ENCODE data around the gene CNGA4. TPM values are rescaled to one million over a fixed set of nuclear protein-coding genes. Genes with fewer than 3 reads are reported as not detected.

CNGA4 gene
- total RNA-seq, 1 experiment from 2014 or later, result not detected

Other genes starting within 250 kb of the CNGA4 start
- not detected in 2 replicates for gene OR56A4, start 232.1 kb upstream of the CNGA4 start, total RNA-seq (2014; rRNA removed; shearing (Covaris generic); ENCODE audit: low replicate concordance)
- gene OR56A1, start 208.3 kb upstream of the CNGA4 start, total RNA-seq (2014; rRNA removed; shearing (Covaris generic); ENCODE audit: low replicate concordance), result not detected in 2 replicates
- gene OR56B4, start 131.4 kb upstream of the CNGA4 start, total RNA-seq (2014; rRNA removed; shearing (Covaris generic); ENCODE audit: low replicate concordance), result not detected in 2 replicates
- not detected in 2 replicates for gene OR52B2, start 68.8 kb upstream of the CNGA4 start, total RNA-seq (2014; rRNA removed; shearing (Covaris generic); ENCODE audit: low replicate concordance)
- not detected in 2 replicates for gene OR52W1, start 39.9 kb upstream of the CNGA4 start, total RNA-seq (2014; rRNA removed; shearing (Covaris generic); ENCODE audit: low replicate concordance)
- gene C11orf42, start 33.5 kb upstream of the CNGA4 start, total RNA-seq (2014; rRNA removed; shearing (Covaris generic); ENCODE audit: low replicate concordance), result not detected in 2 replicates
- 10.9 and 14.0 TPM in 2 replicates for gene FHIP1B, start 4.5 kb upstream of the CNGA4 start, total RNA-seq (2014; rRNA removed; shearing (Covaris generic); ENCODE audit: low replicate concordance)
- gene CCKBR, start 20.7 kb downstream of the CNGA4 start, total RNA-seq (2014; rRNA removed; shearing (Covaris generic); ENCODE audit: low replicate concordance), result not detected in 2 replicates
- gene CAVIN3, start 81.4 kb downstream of the CNGA4 start, total RNA-seq (2014; rRNA removed; shearing (Covaris generic); ENCODE audit: low replicate concordance), result 278 and 342 TPM in 2 replicates
- gene SMPD1, start 151.4 kb downstream of the CNGA4 start, total RNA-seq (2014; rRNA removed; shearing (Covaris generic); ENCODE audit: low replicate concordance), result 13.0 and 14.9 TPM in 2 replicates
- gene APBB1, start 180.0 kb downstream of the CNGA4 start, total RNA-seq (2014; rRNA removed; shearing (Covaris generic); ENCODE audit: low replicate concordance), result 9.2 and 19.4 TPM in 2 replicates
- 9.0 TPM in 1 of 2 replicates, not detected in the other for gene HPX, start 201.9 kb downstream of the CNGA4 start, total RNA-seq (2014; rRNA removed; shearing (Covaris generic); ENCODE audit: low replicate concordance)
- 11.8 and 21.1 TPM in 2 replicates for gene TRIM3, start 234.9 kb downstream of the CNGA4 start, total RNA-seq (2014; rRNA removed; shearing (Covaris generic); ENCODE audit: low replicate concordance)
- gene ARFIP2, start 242.2 kb downstream of the CNGA4 start, total RNA-seq (2014; rRNA removed; shearing (Covaris generic); ENCODE audit: low replicate concordance), result 30.5 and 48.2 TPM in 2 replicates
- 20.3 and 21.4 TPM in 2 replicates for gene TIMM10B, start 242.4 kb downstream of the CNGA4 start, total RNA-seq (2014; rRNA removed; shearing (Covaris generic); ENCODE audit: low replicate concordance)

Data from Caki2 (cell line).